C1 segment of cervical spinal cord (tissue), 14 donors: Measurements from ENCODE around the gene ADGRB3.
"Not testable (repeated sequence)": the region's sequence is repeated elsewhere in the genome, so short reads cannot be mapped to it uniquely, and the experiment has no call there.

Experiments used
- DNase-seq, 14 donors: peaks; one replicate each; lab custom pipeline; 2025; lab: John Stamatoyannopoulos, UW

Gene ADGRB3

DNA sequence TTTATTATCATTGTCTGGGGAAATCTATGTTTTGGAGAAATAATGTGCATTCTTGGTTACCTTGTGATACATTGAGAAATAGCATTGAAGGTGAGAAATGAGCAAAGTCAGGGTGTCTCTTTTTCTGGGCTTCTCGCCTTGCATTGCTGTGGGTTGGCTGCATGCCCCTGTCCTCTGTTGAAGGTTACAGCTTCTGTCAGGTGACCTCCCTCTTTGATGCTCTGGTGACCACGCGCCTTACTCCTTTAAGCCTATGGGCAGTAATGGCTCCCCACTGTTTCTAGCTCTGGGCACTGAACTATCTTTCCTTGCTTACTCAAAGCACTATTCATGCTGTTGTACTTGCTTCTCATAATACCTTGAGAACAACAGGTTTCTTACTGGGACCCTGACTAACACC, 14.6 kb downstream of the ADGRB3 start:
- no peak for DNase-seq

DNA sequence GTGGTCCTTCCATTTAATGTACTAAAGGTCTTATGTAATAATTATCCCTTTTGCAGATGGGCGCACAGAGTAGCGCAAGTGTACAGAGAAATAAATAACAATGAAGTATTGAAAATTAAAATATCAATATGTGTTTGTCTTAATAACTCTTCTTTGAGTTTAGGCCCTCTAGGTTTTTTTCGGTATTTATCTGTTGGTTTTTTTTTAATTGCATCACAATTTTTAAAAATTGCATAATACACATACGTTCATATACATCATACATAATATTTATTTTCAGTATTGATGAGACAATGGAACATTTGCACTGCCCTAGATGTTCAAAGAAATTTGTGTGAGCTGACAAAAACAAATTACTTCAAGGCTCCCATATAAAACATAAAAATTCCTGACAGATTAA, 15.1 kb downstream of the ADGRB3 start:
- DNase-seq = no peak

DNA sequence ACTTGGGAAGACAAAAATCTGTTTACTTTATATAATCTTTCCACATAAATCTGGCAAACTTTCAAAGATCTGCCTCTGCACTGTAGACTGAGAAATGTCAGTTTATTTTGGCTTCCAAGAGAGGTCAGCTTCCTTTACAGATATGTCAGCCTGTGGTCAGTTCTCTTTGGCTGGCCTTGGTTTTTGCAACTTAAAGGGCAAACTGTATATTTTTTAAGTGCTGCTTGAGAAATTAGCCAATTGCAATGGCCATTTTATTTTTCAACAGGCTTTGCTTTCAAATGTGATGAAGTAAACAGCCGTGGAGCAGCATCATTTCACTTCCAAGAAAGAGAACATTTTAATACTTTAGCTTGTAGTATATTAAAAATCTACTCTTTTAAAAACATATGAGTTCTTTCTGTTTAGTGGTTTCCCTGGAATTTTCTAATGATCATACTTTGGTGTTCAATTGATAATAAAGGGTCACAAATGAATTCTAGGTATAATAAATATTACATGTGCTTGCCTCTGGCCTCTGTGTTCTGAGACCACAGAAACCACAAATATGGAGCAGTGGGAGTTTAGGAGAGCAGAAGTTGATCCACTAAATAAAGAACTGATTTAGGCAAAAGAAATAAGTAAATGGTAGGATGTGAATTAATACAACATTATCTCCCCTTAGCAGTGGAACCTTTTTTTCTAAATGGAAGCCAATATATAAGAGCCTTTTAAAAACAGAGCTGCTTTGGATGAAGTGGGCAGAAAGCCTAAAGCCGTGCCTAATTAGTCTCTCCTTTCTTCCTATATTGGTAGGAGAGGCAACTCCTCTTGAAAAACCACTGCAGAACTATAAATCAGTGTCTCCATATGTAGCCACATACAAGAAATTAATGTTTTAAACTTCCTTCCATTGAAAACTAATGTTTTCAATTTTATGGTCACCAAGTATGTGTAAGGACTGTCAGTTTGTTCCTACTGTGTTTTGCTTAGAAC, 16.2 kb downstream of the ADGRB3 start:
- no peak for DNase-seq

DNA sequence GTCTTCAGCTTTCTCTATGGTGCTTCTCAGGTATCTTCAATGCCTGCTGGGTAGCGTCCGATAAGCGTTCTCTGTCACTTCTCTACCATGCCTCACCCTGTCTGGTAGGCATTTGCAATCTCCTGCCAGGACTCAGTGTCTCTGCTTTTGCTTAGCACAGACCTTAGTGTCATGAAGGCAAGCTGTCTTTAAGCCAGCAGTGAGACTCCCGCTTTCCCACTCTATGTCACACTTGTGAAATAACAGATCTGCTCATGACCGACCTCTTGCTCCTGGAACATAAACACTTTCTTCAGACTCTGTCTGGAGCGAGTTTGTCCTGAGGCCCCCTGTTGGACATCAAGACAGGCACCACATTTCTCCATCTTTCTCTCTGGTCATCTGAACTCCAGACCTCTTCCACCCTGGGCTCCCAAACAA, 17.0 kb downstream of the ADGRB3 start:
- DNase-seq = peak in 2 of 14 donors; percentile 34 to 43

DNA sequence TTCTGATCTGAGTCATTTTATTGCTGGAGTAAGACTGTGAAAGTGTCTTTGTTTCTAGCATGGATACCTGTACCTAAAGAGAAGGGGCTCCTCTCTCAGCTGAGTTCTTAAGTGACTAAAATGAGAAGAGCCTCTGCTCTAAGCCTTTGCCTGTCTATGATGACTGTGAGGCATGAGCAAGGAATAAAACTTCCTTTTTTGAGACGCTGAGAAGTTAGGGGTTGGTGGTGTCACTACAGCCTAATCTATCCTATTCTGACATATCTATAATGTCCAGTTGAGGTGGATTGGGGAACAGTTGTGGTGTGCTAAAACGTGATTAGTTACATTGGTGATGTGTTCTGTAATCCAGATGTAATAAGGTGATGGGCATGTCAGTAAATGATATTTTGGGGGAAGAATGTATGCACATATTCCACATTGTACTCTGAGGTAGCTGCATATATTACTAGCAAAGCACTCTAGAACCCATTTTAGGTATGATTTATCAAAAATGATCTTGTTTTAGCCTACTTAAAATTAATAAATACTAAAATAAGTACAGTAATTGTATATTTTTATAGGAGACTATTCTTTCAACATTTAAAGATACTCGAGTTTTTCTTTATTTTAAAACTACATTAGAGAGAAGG, 18.1 kb downstream of the ADGRB3 start:
- no peak for DNase-seq

DNA sequence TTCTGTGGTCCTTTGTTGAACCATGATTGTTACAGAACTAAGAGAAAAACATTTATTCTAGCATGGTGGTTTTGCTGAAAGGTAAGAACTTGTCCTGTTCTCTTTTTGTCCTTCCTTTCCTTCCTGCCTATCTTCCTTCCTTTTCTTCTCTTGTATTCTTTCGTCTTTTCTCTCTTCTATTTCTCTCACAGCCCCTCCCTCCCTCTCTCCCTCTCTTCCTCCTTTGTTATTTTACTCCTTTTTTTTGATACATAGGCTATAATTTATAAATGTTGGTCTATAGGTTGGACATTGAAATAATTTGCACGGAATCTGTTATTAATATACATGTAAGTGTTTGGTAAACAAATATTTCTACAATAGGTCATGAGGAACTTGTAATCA, 18.6 kb downstream of the ADGRB3 start:
- no peak for DNase-seq

DNA sequence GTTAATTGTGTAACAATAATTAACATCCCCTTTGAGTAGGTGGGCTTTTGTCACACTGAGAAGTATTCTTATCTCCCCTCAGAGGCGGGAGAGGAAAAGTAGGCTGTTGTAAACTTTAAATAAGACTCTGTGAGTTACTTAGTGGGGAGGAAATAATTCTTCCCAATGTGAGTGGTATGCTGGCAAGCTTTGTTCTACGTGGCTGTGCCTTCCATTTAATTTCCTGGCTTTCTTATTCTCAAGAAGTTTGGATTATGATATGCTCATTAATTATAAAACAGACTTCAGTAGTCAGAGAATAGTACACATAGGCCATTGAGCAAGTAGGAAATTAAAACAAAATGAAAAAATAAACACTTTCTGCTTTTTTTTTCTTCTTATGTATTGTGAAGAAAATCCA, 19.1 kb downstream of the ADGRB3 start:
- no peak for DNase-seq

DNA sequence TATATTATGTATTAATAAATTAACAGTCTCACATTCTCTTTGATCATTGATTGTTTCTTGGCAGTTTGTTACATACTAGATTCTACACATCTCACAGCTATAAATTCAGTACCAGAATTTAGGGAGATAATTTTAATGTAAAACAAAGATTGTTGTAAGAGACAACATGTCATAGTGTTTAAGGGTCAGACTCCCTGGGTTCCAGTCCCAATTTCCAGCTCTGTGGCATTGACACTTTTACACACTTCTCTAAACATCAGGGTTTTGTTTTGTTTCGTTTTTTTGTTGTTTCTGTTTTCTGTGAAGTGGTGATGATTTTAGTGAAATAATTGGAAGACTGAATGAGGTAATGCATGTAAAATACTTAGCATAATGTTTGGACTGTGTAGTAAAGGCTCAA, 19.9 kb downstream of the ADGRB3 start:
- DNase-seq = no peak

DNA sequence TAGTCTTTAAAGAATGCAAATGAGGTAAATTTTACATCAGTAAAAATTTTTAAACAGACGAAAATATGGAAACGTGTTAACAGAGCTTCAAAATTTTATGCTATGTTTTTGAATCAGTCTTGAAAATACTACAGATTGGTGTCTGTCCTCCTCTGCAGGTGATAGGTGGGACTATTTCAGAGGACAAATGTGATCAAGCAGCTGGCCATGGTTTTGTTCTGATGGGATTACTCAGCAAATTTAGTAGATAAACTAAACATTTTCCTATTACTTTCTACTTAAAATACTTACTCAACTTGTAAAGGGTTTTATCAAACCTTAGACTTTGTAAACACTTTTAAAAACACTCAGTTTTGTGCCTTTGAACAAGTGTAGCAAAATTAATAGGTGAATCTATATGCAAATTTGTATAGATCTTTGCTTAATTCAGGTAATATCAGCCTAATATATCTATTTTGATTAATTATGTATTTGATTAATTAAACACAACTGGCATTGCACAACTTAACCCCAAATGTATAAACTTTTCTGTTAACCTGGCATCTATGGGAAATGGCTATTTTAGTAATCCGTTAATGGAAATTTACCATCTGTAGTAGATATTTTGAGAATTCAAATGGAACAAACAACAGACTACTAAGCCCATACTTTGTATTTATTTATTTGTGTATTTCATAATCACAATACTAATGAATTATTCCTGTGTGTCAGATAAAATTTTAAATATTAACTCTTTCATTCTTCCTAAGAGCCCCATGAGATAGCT, 22.5 kb downstream of the ADGRB3 start:
- no peak for DNase-seq

DNA sequence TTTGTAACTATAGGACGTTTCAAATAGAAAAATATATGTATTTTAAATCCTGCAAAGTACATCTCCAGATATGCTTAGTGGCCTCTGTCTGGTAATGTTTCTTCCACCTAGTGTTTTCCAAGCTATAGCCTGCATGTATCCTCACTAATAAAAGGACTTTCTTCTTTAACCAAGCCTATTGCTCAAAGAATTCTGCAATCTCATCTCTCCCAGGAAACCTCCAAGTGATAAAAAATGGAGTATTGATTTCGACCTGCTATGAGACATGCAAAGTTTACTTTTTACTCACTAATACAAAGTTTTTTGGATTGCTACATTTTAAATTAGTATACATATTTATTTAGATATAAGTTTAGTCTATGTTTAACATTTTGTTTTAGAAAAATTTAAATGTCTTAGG, 23.3 kb downstream of the ADGRB3 start:
- DNase-seq = no peak

DNA sequence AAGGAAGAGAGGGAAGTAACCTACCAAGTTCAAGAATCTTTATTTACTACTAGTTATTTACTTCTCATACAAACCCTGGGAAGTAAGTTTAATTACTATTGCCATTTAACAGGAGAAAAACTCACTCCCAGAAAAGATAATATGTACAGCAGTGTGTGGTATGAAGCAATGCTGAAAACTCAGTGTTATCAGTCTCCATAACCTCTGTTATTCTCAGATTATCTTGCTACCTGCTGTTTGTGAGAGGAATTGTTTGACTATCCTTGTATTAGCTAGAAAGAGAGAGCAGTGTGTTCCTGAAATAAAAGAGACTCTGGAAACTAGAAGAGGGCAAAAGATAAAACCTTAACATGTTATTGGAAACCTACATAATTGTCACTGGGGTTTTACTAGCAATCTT, 38.2 kb downstream of the ADGRB3 start:
- DNase-seq = no peak

DNA sequence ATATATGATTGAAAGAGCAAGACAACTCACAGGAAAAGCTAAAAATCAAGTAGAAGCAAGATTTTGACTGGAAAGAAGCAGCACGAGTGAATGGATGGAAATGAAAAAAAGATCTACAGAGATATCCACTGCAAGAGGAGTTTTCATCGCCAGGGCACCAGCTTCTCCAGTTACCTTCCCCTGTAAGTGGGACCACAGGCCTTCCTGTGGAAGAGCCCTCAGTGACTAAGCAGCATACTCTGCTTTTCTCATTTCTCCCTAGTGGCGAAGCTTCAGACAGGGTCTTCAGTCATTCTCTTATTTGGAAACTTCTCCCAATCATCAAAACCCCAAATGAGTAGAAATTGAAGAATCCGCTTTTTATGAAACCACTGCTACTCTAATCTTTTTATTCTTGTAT, 40.5 kb downstream of the ADGRB3 start:
- no peak for DNase-seq

DNA sequence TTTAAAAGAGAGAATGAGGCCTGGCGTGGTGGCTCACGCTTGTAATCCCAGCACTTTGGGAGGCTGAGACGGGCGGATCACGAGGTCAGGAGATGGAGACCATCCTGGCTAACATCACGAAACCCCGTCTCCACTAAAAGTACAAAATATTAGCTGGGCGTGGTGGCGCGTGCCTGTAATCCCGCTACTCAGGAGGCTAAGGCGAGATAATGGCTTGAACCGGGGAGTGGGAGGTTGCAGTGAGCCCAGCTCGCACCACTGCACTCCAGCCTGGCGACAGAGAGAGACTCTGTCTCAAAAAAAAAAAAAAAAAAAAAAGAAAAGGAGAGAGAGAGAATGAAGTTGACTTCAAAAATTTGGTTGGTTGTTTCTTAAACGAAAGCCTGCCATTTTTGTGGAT, 41.0 kb downstream of the ADGRB3 start:
- DNase-seq = not testable (repeated sequence)

DNA sequence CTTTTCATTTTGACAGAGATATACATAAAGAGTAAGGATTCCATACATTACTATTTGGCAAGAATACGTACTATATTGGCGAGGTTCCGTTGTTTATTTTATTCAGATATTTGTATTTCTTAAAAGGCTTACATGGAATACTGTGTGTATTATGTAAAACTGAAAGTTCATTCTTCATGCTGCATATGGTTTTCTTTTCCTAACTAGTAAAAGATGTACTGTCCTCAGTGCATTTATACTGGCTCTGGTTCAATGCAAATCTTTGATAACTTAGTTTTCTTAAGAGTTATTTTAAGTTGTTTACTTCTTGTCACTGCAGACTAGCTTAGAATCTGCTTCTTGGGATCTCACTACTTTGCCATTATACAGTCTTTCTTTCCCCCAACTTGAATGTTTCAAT, 42.0 kb downstream of the ADGRB3 start:
- no peak for DNase-seq

DNA sequence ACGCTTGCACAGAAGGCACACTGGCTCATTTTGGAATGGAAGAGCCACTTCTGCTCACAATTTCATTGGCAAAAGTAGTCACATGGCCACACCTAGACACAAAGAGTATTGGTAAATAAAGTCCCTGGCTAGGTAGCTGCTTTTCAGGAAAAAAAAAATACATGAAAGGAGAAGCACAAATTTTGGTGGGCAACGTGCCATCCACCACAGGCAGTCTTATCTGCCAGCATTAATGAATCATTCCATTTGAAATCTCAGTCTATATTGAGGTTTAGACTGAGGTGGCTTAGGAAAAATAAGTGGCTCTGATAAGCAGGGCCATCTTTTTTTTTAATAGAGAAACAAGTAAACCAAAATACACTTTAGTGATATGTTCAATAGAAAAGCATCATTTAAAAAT, 44.3 kb downstream of the ADGRB3 start:
- DNase-seq = no peak

DNA sequence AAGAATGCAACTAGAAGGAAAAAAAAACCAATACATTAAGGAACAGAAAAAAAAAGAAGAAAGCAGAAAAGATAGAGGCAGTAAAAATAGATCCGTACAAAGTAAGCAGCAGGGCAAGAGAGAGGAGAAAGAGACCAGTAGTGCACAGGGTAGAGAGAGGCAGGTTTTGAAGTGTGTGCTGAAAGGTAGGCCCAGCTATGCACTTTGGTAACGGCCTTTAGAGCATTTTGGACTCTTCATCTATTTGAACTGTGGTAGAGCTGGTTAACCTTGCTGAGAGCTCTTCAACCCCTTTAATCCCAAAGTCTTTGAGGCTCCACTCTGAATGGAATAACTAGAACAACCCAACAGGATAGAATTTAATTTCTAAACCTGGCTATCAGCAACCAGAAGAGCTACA, 45.2 kb downstream of the ADGRB3 start:
- no peak for DNase-seq

DNA sequence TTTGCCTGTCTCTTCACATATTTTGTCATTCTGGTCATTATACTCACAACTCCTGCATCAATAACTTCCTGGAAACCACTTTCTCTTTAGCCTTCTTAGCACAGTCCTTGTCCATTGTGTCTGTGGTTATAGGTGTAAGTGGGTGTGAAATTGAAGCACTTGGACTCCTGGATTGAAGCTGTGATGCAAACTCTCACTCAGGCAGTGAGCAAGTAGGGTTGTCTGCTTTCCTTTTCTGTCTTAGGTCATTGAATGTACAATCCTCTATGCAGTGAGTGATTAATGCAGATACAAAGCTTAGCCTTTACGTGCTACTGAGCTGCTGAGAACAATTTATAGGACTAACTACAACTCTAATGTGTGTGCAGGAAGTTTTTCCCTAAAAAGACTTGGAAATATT, 54.8 kb downstream of the ADGRB3 start:
- no peak for DNase-seq

DNA sequence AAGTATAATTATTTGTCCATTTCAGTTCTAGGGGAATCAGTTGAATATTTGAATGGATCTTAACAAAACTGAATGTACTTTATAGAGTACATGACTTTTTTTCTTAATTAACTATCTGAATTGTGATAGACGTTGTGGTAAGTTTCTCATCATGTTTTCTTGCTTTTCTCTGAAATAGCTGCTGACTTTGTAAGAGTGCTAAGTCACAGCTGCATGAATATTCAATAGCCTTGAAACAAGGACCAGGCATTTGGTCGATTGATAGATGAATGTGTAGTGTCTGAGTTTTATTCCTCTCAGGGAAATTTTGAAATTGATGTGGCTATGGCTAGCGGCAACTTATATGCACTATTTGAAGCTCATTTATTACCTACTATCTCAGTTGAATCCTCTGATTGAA, 56.0 kb downstream of the ADGRB3 start:
- no peak for DNase-seq

DNA sequence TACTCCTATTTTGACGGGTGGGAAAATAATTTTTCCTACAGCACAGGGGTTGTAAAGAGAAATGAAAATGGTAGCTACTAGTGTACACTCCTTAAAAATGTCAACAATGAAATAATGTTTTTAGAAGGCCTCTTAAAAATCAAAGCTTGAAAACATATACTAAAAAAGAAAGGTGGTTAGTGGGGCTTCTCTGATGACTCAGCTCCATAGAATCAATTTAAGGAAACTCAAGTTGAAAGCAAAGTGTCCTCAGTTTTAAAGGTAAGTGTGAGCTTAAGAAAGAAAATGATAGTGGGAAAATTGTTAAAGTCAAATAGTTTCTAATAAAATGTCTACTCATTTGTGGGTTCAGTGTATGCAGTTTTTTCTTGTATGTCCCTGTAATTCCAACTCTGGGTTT, 58.2 kb downstream of the ADGRB3 start:
- DNase-seq = no peak

DNA sequence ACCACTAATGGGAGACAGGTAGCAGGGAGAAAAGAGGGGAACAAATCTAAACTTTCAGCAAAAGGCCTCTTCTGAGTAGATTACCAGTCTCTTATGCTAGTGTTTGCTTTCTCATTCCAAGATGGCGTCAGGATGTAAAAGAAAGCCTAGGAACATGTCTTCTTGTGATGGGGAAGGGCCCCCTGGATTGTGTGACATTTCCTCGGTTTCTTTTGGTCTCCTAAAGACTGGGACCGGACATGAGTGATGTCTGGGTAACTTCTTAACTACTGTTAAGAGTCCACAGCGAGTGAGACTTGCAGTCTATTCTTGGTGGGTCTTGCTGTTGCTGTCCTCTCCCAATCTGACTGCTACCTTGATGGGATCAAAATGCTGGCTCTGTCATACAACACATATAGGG, 60.3 kb downstream of the ADGRB3 start:
- no peak for DNase-seq

DNA sequence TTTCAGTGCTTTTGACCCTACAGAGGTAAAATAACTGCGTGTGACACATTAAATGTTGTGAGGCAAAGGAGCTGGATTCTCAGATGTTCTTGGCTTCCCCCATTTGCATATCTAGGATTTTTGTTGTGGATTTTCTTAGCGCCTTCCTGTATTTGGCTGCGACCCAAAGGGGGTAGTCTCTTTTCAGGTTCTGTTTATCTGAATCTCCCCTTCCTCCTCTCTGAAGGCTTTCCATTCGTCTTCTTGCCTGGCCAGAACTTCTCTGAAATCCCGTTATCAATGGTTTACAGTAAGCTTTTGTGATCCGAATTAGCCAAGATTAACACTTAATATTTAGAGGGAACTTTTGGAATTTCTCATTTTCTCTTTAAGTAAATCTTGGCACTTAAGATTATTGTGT, 60.8 kb downstream of the ADGRB3 start:
- DNase-seq = no peak

DNA sequence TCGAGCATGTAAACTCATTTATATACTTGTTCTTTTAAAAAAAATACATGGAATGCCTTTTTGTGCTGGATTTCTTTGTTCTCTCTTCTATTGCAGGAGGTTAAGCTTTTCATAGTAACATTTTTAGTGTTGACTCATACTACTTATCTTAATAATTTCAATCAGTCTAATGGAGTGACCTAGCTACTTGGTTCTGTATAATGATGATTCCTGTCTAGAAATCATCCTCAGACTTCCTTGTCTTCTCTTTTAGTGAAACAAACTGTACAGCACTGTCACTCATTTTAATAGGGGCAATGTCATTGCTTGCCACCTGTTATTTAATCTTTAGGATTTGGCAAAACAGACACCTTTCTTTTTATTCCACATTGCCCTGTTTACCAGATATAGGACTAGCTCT, 62.3 kb downstream of the ADGRB3 start:
- DNase-seq = no peak
